IMR-90 (cell line): ENCODE data around the gene FN1. TPM values are rescaled to one million over a fixed set of nuclear protein-coding genes. Genes with fewer than 3 reads are reported as not detected.

Source experiments
- ATAC-seq: fragments of 200-7000 bp; cut with Tn5 transposase; 2 replicates; pipeline ENCODE4 v1.9.1; 2020; ENCODE audit warnings: low read depth, mild to moderate bottlenecking, moderate library complexity
- BruUV-seq: library from RNA; stranded (reverse); fragments of 400-500 nt; replicated peaks from 2 replicates; lab custom pipeline; 2021; lab: Mats Ljungman, UMichigan
- CTCF ChIA-PET: fragments of 300-600 bp; formaldehyde crosslinking; extraction: SDS; loops from one replicate; lab custom pipeline; 2021; ENCODE audit warnings: antibody characterized with exemption; lab: Yijun Ruan, JAX
- POLR2A ChIA-PET: fragments of 300-600 bp; sonication (Branson Sonifier 250); formaldehyde crosslinking; loops from one replicate; lab custom pipeline; 2022; ENCODE audit warnings: antibody characterized with exemption; ENCODE audit not compliant: unreplicated experiment; lab: Charles Lee
- DNase-seq: peaks from one replicate; pipeline ENCODE4 v3.0.0; 2013
- H2AFZ ChIP-seq: replicated peaks from 2 replicates; pipeline ENCODE3; 2013; ENCODE audit warnings: low read length, mild to moderate bottlenecking; ENCODE audit not compliant: poor library complexity
- H2AK5ac ChIP-seq: 2 replicates; pipeline ENCODE4 v1.6.1; 2013; ENCODE audit warnings: low read depth, low read length, inconsistent platforms
- H2AK9ac ChIP-seq: replicated peaks from 2 replicates; pipeline ENCODE3; 2013; ENCODE audit warnings: mild to moderate bottlenecking, low read depth, low read length, moderate library complexity; ENCODE audit not compliant: poor library complexity
- H2BK120ac ChIP-seq: 2 replicates; pipeline ENCODE4 v1.6.1; 2013; ENCODE audit warnings: low read depth, low read length, inconsistent platforms
- H2BK15ac ChIP-seq: 3 replicates; pipeline ENCODE4 v1.6.1; 2013; ENCODE audit warnings: low read depth, low read length, inconsistent platforms
- H2BK20ac ChIP-seq: 2 replicates; pipeline ENCODE4 v1.6.1; 2013; ENCODE audit warnings: low read depth, mild to moderate bottlenecking, inconsistent platforms, low read length, moderate library complexity
- H2BK5ac ChIP-seq: 2 replicates; pipeline ENCODE4 v1.6.1; 2013; ENCODE audit warnings: mild to moderate bottlenecking, low read depth, low read length, inconsistent platforms; ENCODE audit not compliant: poor library complexity, severe bottlenecking
- H3K14ac ChIP-seq: replicated peaks from 2 replicates; pipeline ENCODE4 v1.6.1; 2013; ENCODE audit warnings: low read depth, low read length, inconsistent platforms
- H3K18ac ChIP-seq: 2 replicates; pipeline ENCODE4 v1.6.1; 2013; ENCODE audit warnings: low read depth, low read length, control low read depth
- H3K23ac ChIP-seq: 2 replicates; pipeline ENCODE4 v1.6.1; 2013; ENCODE audit warnings: low read depth, low read length, inconsistent platforms
- H3K27ac ChIP-seq: 2 replicates; pipeline ENCODE4 v1.5.1; 2013; ENCODE audit warnings: mild to moderate bottlenecking, control low read depth, low read length; ENCODE audit not compliant: insufficient read depth
- H3K27me3 ChIP-seq: 2 replicates; pipeline ENCODE4 v1.6.1; 2013; ENCODE audit warnings: low read length; ENCODE audit not compliant: control insufficient read depth, insufficient read depth
- H3K36me3 ChIP-seq: 2 replicates; pipeline ENCODE4 v1.6.1; 2013; ENCODE audit warnings: low read length, mixed read lengths; ENCODE audit not compliant: control insufficient read depth, insufficient read depth
- H3K4ac ChIP-seq: 2 replicates; pipeline ENCODE4 v1.6.1; 2013; ENCODE audit warnings: low read depth, low read length, inconsistent platforms
- H3K4me1 ChIP-seq: 2 replicates; pipeline ENCODE4 v1.6.1; 2013; ENCODE audit warnings: low read length, mixed read lengths; ENCODE audit not compliant: control insufficient read depth, insufficient read depth
- H3K4me2 ChIP-seq: 2 replicates; pipeline ENCODE4 v1.6.1; 2013; ENCODE audit warnings: low read depth, mild to moderate bottlenecking, control low read depth, low read length, moderate library complexity
- H3K4me3 ChIP-seq: 2 replicates; pipeline ENCODE4 v1.5.1; 2013; ENCODE audit warnings: low read depth, mild to moderate bottlenecking, control low read depth, low read length, moderate library complexity; ENCODE audit not compliant: insufficient read depth
- H3K56ac ChIP-seq: 2 replicates; pipeline ENCODE4 v1.6.1; 2013; ENCODE audit warnings: low read length, inconsistent platforms; ENCODE audit not compliant: insufficient read depth; ENCODE audit errors: extremely low read depth
- H3K79me1 ChIP-seq, 2 experiments: 2 replicates each; pipeline ENCODE4 v1.6.1; 2013; ENCODE audit warnings: low read length in 2 of 2, inconsistent platforms in 1 of 2, low read depth in 1 of 2
- H3K9ac ChIP-seq: 2 replicates; pipeline ENCODE4 v1.6.1; 2013; ENCODE audit warnings: low read depth, low read length, control low read depth
- H3K9me1 ChIP-seq: 2 replicates; pipeline ENCODE4 v1.6.1; 2013; ENCODE audit warnings: low read length, inconsistent platforms; ENCODE audit not compliant: insufficient read depth
- H3K9me3 ChIP-seq: 2 replicates; pipeline ENCODE4 v1.6.1; 2013; ENCODE audit warnings: low read length; ENCODE audit not compliant: control insufficient read depth, insufficient read depth
- H4K20me1 ChIP-seq: 2 replicates; pipeline ENCODE4 v1.6.1; 2013; ENCODE audit warnings: low read length, inconsistent platforms; ENCODE audit not compliant: insufficient read depth
- H4K5ac ChIP-seq: 2 replicates; pipeline ENCODE4 v1.6.1; 2013; ENCODE audit warnings: mild to moderate bottlenecking, low read depth, low read length, control low read depth
- H4K8ac ChIP-seq, 2 experiments: 2 replicates each; pipeline ENCODE4 v1.6.1; 2013; ENCODE audit warnings: low read depth in 2 of 2, low read length in 2 of 2, control low read depth in 1 of 2, inconsistent platforms in 1 of 2
- H4K91ac ChIP-seq: 2 replicates; pipeline ENCODE4 v1.6.1; 2013; ENCODE audit warnings: low read depth, low read length, inconsistent platforms; ENCODE audit not compliant: insufficient read depth
- BHLHE40 ChIP-seq: fragments of 150-350 bp; IDR thresholded peaks from 2 replicates; pipeline ENCODE4 v1.6.1; 2016; ENCODE audit warnings: mild to moderate bottlenecking, low read depth, low read length
- CEBPB ChIP-seq: IDR thresholded peaks from 2 replicates; pipeline ENCODE4 v1.6.1; 2012; ENCODE audit warnings: low read depth, low read length, improper control_type of control experiment
- CHD1 ChIP-seq: IDR thresholded peaks from 2 replicates; pipeline ENCODE4 v1.6.1; 2012; ENCODE audit warnings: low read depth, low read length, improper control_type of control experiment
- CTCF ChIP-seq: conservative IDR thresholded peaks from 2 replicates; pipeline ENCODE4 v1.5.1; 2012; ENCODE audit warnings: mild to moderate bottlenecking, low read depth, low read length, improper control_type of control experiment
- FOS ChIP-seq: fragments of 150-350 bp; IDR thresholded peaks from 2 replicates; pipeline ENCODE4 v1.6.1; 2016; ENCODE audit warnings: low read depth, low read length
- MAFK ChIP-seq: IDR thresholded peaks from 2 replicates; pipeline ENCODE4 v1.6.1; 2012; ENCODE audit warnings: low read depth, low read length, improper control_type of control experiment
- MAZ ChIP-seq: IDR thresholded peaks from 2 replicates; pipeline ENCODE4 v1.6.1; 2012; ENCODE audit warnings: low read depth, mild to moderate bottlenecking, low read length, improper control_type of control experiment, moderate library complexity, borderline replicate concordance
- MXI1 ChIP-seq: IDR thresholded peaks from 2 replicates; pipeline ENCODE4 v1.6.1; 2012; ENCODE audit warnings: low read depth, mild to moderate bottlenecking, low read length, moderate library complexity, borderline replicate concordance
- NFE2L2 ChIP-seq: fragments of 150-350 bp; IDR thresholded peaks from 2 replicates; pipeline ENCODE4 v1.6.1; 2016; ENCODE audit warnings: low read depth, mild to moderate bottlenecking, low read length
- POLR2A ChIP-seq: IDR thresholded peaks from 2 replicates; pipeline ENCODE4 v1.6.1; 2012; ENCODE audit warnings: mild to moderate bottlenecking, low read depth, low read length
- RAD21 ChIP-seq: IDR thresholded peaks from 2 replicates; pipeline ENCODE4 v1.6.1; 2012; ENCODE audit warnings: low read length, improper control_type of control experiment
- RCOR1 ChIP-seq: IDR thresholded peaks from 2 replicates; pipeline ENCODE4 v1.6.1; 2012; ENCODE audit warnings: mild to moderate bottlenecking, low read length, improper control_type of control experiment; ENCODE audit not compliant: insufficient replicate concordance
- RFX5 ChIP-seq: IDR thresholded peaks from 2 replicates; pipeline ENCODE4 v1.8.0; 2012; ENCODE audit warnings: low read depth, mild to moderate bottlenecking, low read length, moderate library complexity
- SMC3 ChIP-seq: fragments of 150-350 bp; IDR thresholded peaks from 2 replicates; pipeline ENCODE4 v1.6.1; 2016; ENCODE audit warnings: low read depth, mild to moderate bottlenecking, antibody characterized with exemption, low read length, moderate library complexity
- WGBS, 2 experiments: methylation state at CpG; one replicate each; pipeline versions ENCODE4 v1.1.5 to v1.1.7; 2013; ENCODE audit warnings: missing lambda C conversion rate in 2 of 2; ENCODE audit not compliant: insufficient read length in 1 of 2; ENCODE audit errors: extremely low coverage in 2 of 2; 5-methylcytosine and 5-hydroxymethylcytosine counted together
- dilution Hi-C: fragments of 300-500 bp; cut with HindIII; formaldehyde crosslinking; loops from one replicate; pipeline ENCODE4 v1.14.3; 2018; ENCODE audit warnings: low sequenced_read_pairs; ENCODE audit not compliant: unreplicated experiment
- in situ Hi-C: fragments of 300-500 bp; cut with MboI; formaldehyde crosslinking; loops from 3 replicates; pipeline ENCODE4 v1.14.3; 2019; ENCODE audit warnings: low sequenced_read_pairs, inconsistent platforms, mixed read lengths
- intact Hi-C: fragments of 100-400 bp; cut with micrococcal nuclease; formaldehyde crosslinking; loops from 2 replicates; pipeline ENCODE4 v1.10.0; 2022
- polyA plus RNA-seq, 3 experiments: library from polyadenylated mRNA; depleted of rRNA; stranded (reverse); fragments of >200 nt; gene quantifications; 2 replicates each; pipeline ENCODE4 v1.2.3, GENCODE V29; 2012; ENCODE audit warnings: low replicate concordance in 1 of 3
- total RNA-seq: library from RNA; depleted of rRNA; stranded (reverse); fragments of >200 nt; gene quantifications from 2 replicates; pipeline ENCODE4 v1.2.3, GENCODE V29; 2012
- TF ChIP-seq, protein P1 (sequence below): fragments of 150-350 bp; IDR thresholded peaks from 2 replicates; pipeline ENCODE4 v1.6.1; 2016; ENCODE audit warnings: low read depth, mild to moderate bottlenecking, low read length, moderate library complexity, borderline replicate concordance
- TF ChIP-seq, protein P2 (sequence below): fragments of 150-350 bp; IDR thresholded peaks from 2 replicates; pipeline ENCODE4 v1.6.1; 2017; ENCODE audit warnings: mild to moderate bottlenecking, antibody characterized with exemption, low read length, low read depth

Gene FN1
- total and polyA plus RNA-seq, 2 of the 4 experiments (the other 2 are of a cell fraction), result 8,243 to 13,004 TPM

- no peak overlapping the region for H3K56ac ChIP-seq
- no peak overlapping the region for H3K18ac ChIP-seq
- ChIA-PET CTCF (no interaction called here), POLR2A (interaction anchor here (0.6 to 0.7 kb wide), 2 partner anchors 23 to 45 kb away, joined by 6 to 10 read pairs; no protein-coding TSS in a partner anchor)
- peaks cover 69% of the 10 kb centered on the region for H3K36me3 ChIP-seq
- H2BK20ac ChIP-seq, result no peak overlapping the region
- no peak overlapping the region for H4K5ac ChIP-seq
- no peak overlapping the region for H2BK5ac ChIP-seq
- H3K23ac ChIP-seq, result no peak overlapping the region
- ATAC-seq, result no peak
- no peak for DNase-seq
- TF ChIP-seq FOS, result no peak
- TF ChIP-seq RFX5, result no peak
- no peak for TF ChIP-seq MAZ
- TF ChIP-seq CTCF, result no peak
- TF ChIP-seq BHLHE40, result no peak
- TF ChIP-seq MXI1, result no peak
- TF ChIP-seq POLR2A, result no peak
- no peak for TF ChIP-seq CEBPB
- TF ChIP-seq CHD1, result no peak
- TF ChIP-seq RCOR1, result no peak
- TF ChIP-seq RAD21, result no peak
- TF ChIP-seq NFE2L2, result no peak
- no peak for TF ChIP-seq MAFK
- TF ChIP-seq, protein P1, sequence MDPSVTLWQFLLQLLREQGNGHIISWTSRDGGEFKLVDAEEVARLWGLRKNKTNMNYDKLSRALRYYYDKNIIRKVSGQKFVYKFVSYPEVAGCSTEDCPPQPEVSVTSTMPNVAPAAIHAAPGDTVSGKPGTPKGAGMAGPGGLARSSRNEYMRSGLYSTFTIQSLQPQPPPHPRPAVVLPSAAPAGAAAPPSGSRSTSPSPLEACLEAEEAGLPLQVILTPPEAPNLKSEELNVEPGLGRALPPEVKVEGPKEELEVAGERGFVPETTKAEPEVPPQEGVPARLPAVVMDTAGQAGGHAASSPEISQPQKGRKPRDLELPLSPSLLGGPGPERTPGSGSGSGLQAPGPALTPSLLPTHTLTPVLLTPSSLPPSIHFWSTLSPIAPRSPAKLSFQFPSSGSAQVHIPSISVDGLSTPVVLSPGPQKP, result no peak
- no peak for TF ChIP-seq SMC3
- TF ChIP-seq, protein P2, sequence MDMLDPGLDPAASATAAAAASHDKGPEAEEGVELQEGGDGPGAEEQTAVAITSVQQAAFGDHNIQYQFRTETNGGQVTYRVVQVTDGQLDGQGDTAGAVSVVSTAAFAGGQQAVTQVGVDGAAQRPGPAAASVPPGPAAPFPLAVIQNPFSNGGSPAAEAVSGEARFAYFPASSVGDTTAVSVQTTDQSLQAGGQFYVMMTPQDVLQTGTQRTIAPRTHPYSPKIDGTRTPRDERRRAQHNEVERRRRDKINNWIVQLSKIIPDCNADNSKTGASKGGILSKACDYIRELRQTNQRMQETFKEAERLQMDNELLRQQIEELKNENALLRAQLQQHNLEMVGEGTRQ, result no peak
- H4K8ac ChIP-seq, result no peak overlapping the region
- H3K4ac ChIP-seq, result no peak overlapping the region
- H3K14ac ChIP-seq, result no peak overlapping the region
- H3K9ac ChIP-seq, result no peak overlapping the region
- no peaks in the 10 kb centered on the region for H3K9me3 ChIP-seq
- H2BK120ac ChIP-seq, result no peak overlapping the region
- H3K27me3 ChIP-seq, result no peaks in the 10 kb centered on the region
- no peak overlapping the region for H3K27ac ChIP-seq
- H4K91ac ChIP-seq, result no peak overlapping the region
- intact Hi-C loops (loop anchor here (5.0 kb wide), 1 partner anchor 36 kb away; no protein-coding TSS in a partner anchor), in situ Hi-C loops (no loop called here), dilution Hi-C loops (no loop called here)
- peaks cover 12% of the 10 kb centered on the region; the same call in 1 of the 2 replicates for H4K20me1 ChIP-seq
- H2AFZ ChIP-seq, result no peak overlapping the region
- BruUV-seq, result no TSS peak
- H2AK5ac ChIP-seq, result no peak overlapping the region
- no peaks in the 10 kb centered on the region for H3K4me1 ChIP-seq
- H2BK15ac ChIP-seq, result no peak overlapping the region
- no peak overlapping the region for H3K4me3 ChIP-seq
- H3K9me1 ChIP-seq, result no peaks in the 10 kb centered on the region
- peaks cover 28 to 48% of the 10 kb centered on the region in 2 experiments for H3K79me1 ChIP-seq
- no peak overlapping the region for H2AK9ac ChIP-seq
- WGBS, 2 experiments, result no CpG with 5 or more reads among the region's 7 CpGs
- no peak overlapping the region for H3K4me2 ChIP-seq
These were observed 49.3 kb downstream of the FN1 start for GRCh38 chr2:215386566-215386965.
